GDM1 (cell line): Measurements from ENCODE around the gene THEM5.
"Not testable (repeated sequence)": the region's sequence is repeated elsewhere in the genome, so short reads cannot be mapped to it uniquely, and the experiment has no call there.

Experiments used
- DNase-seq: peaks from one replicate; lab custom pipeline; 2025; lab: John Stamatoyannopoulos, UW

THEM5 gene

DNA sequence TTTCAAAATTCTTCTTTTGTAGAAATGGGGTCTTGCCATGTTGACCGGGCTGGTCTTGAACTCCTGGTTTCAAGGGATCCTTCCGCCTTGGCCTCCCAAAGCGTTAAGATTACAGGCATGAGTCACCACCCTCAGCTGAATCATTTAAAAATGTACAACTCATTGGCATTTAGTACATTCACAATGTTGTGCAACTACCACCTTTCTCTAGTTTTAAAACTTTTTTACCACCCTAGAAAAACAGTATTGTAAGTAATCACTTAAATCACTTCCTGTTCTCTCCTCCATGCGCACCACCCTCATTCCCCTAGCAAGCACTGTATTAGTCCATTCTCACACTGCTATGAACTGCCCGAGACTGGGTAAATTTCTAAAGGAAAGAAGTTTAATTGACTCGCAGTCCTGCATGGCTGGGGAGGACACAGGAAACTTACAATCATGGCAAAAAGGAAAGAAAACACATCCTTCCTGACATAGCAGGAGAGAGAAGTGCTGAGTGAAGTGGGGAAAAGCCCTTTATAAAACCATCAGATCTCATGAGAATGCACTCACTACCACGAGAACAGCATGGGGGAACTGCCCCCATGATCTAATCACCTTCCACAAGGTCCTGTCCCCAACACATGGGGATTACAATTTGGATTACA lies 14.4 kb upstream of the THEM5 start:
- DNase-seq, result no peak

DNA sequence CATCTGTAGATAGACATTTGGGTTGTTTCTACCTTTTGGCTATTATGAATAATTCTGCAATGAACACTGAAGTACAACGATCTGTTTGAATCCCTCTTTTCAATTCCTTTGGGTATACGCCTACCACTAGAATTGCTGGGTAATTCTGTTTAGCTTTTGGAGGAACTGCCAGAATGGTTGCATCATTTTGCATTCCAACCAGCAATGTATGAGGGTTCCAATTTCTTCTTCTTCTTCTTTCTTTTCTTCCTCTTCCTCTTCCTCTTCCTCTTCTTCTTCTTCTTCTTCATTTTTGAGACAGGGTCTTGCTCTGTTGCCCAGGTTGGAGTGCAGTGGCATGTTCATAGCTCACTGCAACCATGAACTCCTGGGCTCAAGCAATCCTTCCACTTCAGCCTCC lies 13.8 kb upstream of the THEM5 start:
- no peak for DNase-seq

- no peak for DNase-seq
Observed at GRCh38 chr1:151864411-151864810, 10.9 kb upstream of the THEM5 start.

- no peak for DNase-seq
Observed at GRCh38 chr1:151862604-151863003, 9.1 kb upstream of the THEM5 start.

- no peak for DNase-seq
Observed at GRCh38 chr1:151860504-151861187, 7.1 kb upstream of the THEM5 start.

- DNase-seq, result no peak
Observed at GRCh38 chr1:151859891-151860293, 6.4 kb upstream of the THEM5 start.

DNA sequence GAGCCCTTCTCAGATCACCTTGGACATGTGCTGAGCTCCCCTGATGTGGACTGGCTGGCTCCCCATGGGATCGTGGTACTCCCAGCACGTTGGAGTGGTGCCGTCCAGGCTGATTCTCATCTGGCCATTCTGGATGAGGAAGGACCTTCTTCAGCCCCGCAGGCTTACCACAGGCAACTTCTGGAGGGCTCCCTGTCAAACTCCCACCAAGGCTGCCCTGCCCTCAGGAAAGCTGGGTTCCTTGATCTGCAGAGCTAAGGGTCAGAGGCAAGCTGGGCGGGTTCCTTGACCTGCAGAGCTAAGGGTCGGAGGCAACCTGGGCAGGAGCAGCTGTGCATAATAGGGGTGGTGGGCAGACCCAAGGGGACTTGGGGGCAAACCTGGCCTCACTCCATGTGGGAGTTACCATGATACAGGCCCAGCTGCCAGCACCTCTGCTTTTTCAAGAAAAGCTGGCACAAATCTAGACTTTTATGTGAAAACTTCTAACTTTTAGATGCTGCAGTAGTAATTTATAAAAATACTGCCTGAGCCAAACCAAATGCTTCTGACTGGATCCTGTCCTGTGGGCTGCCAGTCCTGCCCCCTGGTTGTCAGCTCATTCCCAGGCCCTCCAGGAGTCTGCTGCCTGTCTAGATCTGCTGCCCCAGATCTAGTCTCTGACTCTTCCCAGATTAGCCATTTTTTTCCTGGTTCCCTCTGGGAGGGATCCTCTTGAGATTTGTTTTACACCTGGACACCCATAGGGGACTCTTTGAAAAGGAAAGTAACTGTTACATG lies 5.6 kb upstream of the THEM5 start:
- no peak for DNase-seq

GRCh38 chr1:151858030-151858746 lies 4.7 kb upstream of the THEM5 start:
- no peak for DNase-seq

DNA sequence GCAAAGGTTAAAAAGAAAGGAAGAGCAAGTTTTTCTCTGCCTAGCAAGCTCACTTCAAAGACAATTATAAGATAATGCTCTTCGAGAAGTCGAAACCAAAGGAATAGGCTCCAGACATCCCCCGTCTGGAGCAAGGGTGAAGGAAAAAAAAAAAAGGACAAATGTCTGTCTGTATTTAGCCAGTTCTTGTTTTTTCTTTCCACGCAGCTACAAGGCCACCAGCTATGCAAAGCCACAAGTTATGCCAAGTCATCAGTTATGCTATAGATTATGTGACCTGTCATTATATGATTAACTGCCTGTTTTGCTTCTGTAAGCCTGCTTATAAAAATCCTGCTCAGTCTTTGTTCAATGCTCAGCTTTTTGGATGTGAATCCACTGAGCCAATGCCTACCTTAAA lies 2.4 kb upstream of the THEM5 start:
- DNase-seq, result no peak

GRCh38 chr1:151855516-151855915 lies 2.0 kb upstream of the THEM5 start:
- not testable (repeated sequence) for DNase-seq

DNA sequence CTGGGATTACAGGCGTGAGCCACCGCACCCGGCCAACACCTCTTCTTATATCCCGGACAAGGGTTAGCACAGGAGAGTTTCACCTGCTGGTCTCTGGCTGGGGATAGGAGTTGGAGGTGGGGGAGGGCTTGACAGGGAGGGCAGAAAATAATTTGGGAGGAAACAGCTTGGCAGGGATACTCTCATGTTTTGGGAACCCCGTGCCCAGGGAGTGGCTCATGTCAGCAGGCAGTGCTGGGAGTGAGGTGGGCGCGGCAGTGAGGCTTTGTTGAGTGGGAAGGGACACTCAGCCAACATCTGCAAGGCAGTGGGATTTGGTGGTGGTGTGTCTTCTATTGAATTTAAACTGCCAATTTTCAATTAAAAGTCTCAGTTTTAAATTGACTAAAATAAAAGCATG lies 1.1 kb upstream of the THEM5 start:
- no peak for DNase-seq

DNA sequence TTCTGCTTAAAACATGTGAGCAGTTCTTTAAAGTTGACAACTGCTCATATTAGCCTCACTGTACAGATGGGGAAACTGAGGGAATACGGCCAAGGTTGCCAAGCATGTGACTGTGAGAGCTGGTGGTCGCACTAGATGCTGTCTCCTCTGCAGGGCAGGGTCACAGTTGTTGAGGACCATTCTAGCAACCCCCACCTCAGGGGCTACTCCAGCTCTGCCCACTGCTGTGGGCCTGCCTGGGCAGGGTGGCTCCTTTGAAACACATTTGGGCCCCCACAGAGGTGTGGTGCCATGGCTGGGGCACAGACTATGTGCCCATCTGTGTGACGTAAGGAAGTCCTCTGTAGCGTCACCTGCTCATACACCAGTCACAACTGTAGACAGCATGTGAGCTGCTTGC lies 779 bp downstream of the THEM5 start:
- no peak for DNase-seq

DNA sequence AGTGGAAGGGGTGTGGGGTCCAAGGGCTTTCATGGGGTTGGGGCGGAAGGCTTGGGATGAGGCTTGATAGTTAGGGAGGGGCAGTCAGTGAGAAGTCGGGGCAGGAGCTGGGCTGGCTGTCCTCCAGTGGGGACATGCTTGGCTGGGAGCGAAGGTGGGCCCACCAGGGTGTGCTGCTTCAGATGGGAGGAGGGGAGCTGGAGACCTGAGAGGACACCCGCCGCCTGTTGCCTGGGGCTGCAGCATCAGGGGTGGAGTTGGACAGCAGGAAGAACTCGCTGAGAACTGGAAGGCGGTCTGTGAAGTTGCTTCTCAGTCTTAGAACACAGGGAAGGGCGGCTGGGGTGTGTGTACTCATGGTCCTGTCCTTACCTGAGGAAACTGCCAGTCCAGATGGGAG lies 1.6 kb downstream of the THEM5 start:
- DNase-seq, result no peak

- DNase-seq, result no peak
Observed at GRCh38 chr1:151849871-151850270, 3.6 kb downstream of the THEM5 start.

GRCh38 chr1:151849126-151849525 lies 4.4 kb downstream of the THEM5 start:
- DNase-seq, result no peak

DNA sequence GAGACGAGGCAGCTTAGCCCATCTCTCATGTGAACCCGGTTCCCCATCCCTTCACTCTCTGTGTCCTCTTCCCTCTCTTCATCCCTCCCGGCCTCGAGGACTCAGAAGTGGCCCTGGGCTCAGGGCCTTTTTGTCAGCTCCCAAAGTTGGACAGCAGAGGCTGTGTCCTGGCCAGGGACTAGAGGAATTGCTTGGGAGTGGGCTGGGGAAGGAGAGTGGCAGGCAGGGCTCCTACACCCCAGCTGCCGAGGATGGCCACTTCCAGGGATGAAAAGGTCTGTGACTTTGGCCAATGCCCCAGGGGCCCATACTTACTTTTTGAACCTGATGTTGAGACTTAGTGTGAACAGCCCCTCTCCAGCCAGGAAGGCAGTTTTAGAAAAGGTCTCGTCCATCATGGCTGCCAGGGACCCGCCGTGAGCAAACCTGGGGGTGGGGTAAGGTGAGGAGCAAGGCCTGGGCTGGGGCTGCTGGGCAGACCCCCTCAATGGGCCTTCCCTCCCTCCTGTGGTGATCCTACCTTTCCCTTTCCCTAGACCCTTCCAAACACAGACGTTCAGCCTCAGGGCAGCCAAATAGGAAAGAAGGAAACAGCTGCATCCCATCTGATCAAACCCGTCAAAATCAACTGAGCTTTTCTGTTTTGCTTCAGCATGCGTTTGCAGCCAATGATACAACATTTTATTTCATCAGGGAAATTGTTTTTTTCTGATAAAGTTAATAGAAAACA lies 5.5 kb downstream of the THEM5 start:
- no peak for DNase-seq

- DNase-seq, result no peak
Observed at GRCh38 chr1:151846686-151847237, 6.8 kb downstream of the THEM5 start.

DNA sequence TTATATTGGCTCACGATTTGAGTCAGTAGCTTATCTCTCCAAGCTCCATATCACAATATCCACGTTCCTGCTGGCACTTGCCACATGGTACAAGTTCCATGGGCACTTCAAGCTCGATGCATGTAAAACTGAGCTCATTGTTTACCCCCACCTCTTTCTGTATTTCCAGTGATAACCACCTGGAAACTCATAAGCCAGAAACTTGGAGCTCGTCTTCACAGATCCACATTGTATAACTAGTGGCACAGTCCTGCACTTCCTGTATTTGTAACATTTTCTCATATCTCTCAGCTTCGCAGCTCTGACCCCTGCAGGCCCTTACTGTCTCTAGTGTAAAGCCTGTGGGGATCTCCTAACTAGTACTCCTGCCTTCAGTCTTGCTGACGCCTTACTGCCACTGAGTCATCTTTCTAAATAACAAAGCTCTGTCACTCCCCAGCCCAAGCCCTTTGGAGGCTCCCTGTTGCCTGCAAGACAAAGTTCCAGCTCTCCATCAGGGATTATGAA lies 7.4 kb downstream of the THEM5 start:
- no peak for DNase-seq

DNA sequence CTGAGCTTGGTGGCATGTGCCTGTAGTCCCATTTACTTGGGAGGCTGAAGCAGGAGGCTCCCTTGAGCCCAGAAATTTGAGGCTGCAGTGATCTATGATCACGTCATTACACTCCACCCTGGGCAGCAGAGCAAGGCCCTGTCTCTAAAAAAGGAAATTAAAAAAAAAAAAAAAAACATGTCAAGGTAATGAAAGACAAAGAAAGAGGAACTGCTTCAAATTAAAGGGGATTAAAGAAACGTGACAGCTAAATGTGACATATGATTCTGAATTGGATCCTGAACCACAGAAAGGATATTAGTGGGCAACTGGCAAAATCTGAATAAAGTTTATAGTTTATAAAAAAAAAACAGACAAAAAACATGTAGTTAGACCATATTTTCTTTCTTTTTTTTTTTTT lies 10.1 kb downstream of the THEM5 start:
- no peak for DNase-seq

DNA sequence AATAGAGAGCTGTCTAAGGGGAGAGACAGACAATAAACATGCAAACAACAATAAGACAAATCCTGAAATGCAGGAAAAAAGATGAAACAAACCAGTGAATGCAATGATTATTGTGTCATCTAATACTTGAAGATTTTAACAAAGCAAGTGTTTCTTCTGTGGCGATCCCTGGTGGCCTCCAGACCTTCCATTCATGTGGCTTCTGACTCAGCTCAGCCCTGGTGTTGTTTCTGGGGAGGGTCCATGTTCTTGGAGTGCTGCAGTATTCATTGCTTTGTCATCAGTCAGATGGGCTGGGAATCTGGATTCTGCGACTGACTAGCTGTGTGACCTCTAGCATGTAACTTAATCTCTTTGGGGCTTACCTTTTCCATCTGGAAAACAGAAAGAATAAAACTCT lies 12.4 kb downstream of the THEM5 start:
- DNase-seq, result no peak

- no peak for DNase-seq
Observed at GRCh38 chr1:151840421-151840820, 13.1 kb downstream of the THEM5 start.
